Measurements from ENCODE around the gene PNMT.

DNA sequence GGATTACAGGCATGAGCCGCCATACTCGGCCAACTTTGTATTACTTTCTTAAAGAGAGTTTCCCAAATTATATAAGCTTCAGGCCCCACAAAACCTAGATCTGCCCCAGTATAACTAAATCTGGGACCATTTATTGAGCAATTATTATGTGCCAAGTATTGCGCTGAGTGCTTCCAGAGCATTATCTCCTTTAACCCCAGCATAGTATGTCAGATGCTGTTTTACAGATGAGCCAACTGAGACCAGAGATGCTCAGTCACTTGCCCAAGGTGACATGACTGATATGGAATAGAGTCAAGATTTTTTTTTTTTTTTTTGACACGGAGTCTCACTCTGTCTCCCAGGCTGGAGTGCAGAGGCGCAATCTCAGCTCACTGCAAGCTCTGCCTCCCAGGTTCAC lies 29.7 kb downstream of the PNMT start:
- TF ChIP-seq, protein P1, sequence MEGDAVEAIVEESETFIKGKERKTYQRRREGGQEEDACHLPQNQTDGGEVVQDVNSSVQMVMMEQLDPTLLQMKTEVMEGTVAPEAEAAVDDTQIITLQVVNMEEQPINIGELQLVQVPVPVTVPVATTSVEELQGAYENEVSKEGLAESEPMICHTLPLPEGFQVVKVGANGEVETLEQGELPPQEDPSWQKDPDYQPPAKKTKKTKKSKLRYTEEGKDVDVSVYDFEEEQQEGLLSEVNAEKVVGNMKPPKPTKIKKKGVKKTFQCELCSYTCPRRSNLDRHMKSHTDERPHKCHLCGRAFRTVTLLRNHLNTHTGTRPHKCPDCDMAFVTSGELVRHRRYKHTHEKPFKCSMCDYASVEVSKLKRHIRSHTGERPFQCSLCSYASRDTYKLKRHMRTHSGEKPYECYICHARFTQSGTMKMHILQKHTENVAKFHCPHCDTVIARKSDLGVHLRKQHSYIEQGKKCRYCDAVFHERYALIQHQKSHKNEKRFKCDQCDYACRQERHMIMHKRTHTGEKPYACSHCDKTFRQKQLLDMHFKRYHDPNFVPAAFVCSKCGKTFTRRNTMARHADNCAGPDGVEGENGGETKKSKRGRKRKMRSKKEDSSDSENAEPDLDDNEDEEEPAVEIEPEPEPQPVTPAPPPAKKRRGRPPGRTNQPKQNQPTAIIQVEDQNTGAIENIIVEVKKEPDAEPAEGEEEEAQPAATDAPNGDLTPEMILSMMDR (IDR thresholded peaks at IDR 0.05), result no peak
- TF ChIP-seq ZFX (IDR thresholded peaks at IDR 0.05; ENCODE audit: borderline replicate concordance), result no peak

Measured in 22Rv1 (cell line).